Activated CD4-positive, alpha-beta T cell treated with anti-CD3 and anti-CD28 coated beads for 36 hours (primary cell): ENCODE data around the gene SLAMF8. TPM values are rescaled to one million over a fixed set of nuclear protein-coding genes. Genes with fewer than 3 reads are reported as not detected.

ENCODE experiments used
- ATAC-seq: fragments of 200-7000 bp; cut with Tn5 transposase; one replicate; pipeline ENCODE4 v1.10.0; 2021; ENCODE audit warnings: mild to moderate bottlenecking, moderate library complexity
- CTCF ChIA-PET: fragments of 350-600 bp; sonication (Branson Sonifier 250); formaldehyde crosslinking; loops from one replicate; lab custom pipeline; 2021; ENCODE audit warnings: antibody characterized with exemption; lab: Charles Lee
- POLR2A ChIA-PET: fragments of 350-600 bp; sonication (Branson Sonifier 250); formaldehyde crosslinking; loops from one replicate; lab custom pipeline; 2021; ENCODE audit warnings: antibody characterized with exemption, inconsistent platforms; lab: Charles Lee
- DNase-seq: peaks from one replicate; pipeline ENCODE4 v3.0.0-alpha.2; 2020
- H3K27ac Mint-ChIP-seq: one replicate; pipeline ENCODE4 v1.8.0; 2021; ENCODE audit warnings: mixed read lengths
- H3K27me3 Mint-ChIP-seq: one replicate; pipeline ENCODE4 v1.8.0; 2021; ENCODE audit warnings: mixed read lengths
- H3K36me3 Mint-ChIP-seq: one replicate; pipeline ENCODE4 v1.8.0; 2021; ENCODE audit warnings: low read depth, mixed read lengths
- H3K4me1 Mint-ChIP-seq: one replicate; pipeline ENCODE4 v1.8.0; 2021; ENCODE audit warnings: mixed read lengths
- H3K4me3 Mint-ChIP-seq: one replicate; pipeline ENCODE4 v1.8.0; 2021; ENCODE audit warnings: mild to moderate bottlenecking, moderate library complexity, mixed read lengths
- H3K9me3 Mint-ChIP-seq: one replicate; pipeline ENCODE4 v1.8.0; 2021; ENCODE audit warnings: low read depth, mixed read lengths
- intact Hi-C, 2 experiments: fragments of 100-400 bp; cut with DNase I in 1 of 2; cut with micrococcal nuclease in 1 of 2; formaldehyde crosslinking; loops; one replicate each; pipeline versions ENCODE4 v1.14.2 to v1.15.1; 2022 to 2024; cut with DNase I, micrococcal nuclease
- total RNA-seq, 2 experiments: library from RNA; stranded (reverse); gene quantifications; one replicate each; pipeline ENCODE4 v1.2.3, GENCODE V29; 2021

Gene SLAMF8
- total RNA-seq, 2 experiments from 2014 or later: 0.39 to 0.70 TPM

DNA sequence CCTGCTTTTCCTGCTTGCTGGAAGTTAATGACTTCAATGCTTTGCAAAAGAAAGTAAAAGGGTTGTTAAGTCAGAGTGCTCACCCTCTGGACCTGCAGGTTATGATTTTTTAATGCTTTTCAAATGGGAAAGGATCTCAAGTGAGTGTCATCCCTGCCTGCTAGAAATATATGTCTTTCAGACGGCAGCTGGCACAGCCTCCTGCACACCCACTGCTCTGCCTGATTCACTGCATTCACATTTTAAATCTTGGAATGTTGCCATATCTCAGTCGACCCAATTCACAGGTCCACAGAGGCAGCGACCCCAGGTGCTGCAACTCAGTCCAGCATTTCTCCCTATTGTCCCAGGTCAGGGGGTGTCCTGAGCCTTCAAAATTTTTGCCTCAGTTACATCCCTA, 35.2 kb upstream of the SLAMF8 start:
- intact Hi-C loops: no loop called here
- no peak overlapping the region for H3K27ac Mint-ChIP-seq
- H3K4me3 Mint-ChIP-seq: no peak overlapping the region
- ATAC-seq: no peak
- CTCF ChIA-PET: no interaction called here
- POLR2A ChIA-PET: no interaction called here
- H3K27me3 Mint-ChIP-seq: peaks cover 9% of the 10 kb centered on the region
- no peaks in the 10 kb centered on the region for H3K9me3 Mint-ChIP-seq
- no peaks in the 10 kb centered on the region for H3K4me1 Mint-ChIP-seq
- DNase-seq: no peak
- H3K36me3 Mint-ChIP-seq: no peaks in the 10 kb centered on the region

DNA sequence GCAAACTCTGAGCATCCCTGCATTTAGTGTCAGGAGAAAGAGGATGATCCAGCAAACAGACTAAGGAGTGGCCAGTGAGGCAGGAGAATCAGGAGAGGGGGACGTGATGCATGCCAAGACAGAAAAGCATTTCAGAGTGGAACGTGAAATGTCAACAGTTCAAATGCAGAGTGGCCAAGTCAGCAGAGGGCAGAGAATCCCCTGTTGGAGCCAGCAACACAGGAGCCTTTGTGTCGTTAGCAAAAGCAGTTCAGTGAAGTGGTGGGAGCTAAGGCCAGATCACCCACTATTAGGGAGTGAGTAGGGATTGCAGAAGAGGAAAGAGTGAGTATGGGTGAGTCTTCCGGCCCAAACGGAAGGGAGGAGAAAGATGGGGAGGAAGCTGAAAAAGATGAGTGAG, 31.1 kb upstream of the SLAMF8 start:
- Mint-ChIP-seq H3K27ac (no peak overlapping the region), H3K9me3 (no peaks in the 10 kb centered on the region), H3K4me1 (peaks cover 9% of the 10 kb centered on the region), H3K36me3 (no peaks in the 10 kb centered on the region), H3K27me3 (peaks cover 9% of the 10 kb centered on the region), H3K4me3 (no peak overlapping the region)
- DNase-seq (no peak), ATAC-seq (no peak)
- CTCF ChIA-PET: interaction anchor here (0.6 to 9.1 kb wide), 3 partner anchors 8 to 575 kb away, joined by 3 to 150 read pairs (median 5); no protein-coding TSS in a partner anchor
- intact Hi-C loops: no loop called here
- POLR2A ChIA-PET: no interaction called here

GRCh38 chr1:159798893-159799292, 27.8 kb upstream of the SLAMF8 start:
- DNase-seq: peak; percentile 68

DNA sequence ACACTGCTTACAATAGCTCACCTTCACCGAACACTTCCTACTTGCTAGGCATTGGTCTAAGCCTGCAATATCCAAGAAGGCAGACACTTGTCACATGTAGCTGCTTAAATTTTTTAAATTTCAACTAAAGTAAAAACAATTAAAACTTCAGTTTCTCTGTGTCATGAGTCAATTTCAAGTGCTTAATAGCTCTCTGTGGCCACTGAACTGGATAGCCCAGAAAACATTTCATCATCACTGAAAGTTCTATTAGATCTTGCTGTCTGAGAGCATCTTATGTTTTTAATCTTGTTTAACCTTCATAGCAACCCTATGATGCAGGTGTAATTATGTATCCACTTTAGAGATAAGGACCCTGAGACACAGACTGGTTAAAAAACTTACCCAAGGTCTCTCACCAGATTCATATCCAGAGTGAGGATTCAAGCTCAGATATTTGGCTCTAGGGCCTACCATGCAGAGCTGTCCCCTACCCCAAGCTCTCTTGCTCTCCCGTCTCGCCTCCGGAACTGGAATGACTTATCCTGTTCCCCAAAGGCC, 27.2 kb upstream of the SLAMF8 start:
- intact Hi-C loops: loop anchor here (1.0 kb wide), 2 partner anchors 92 to 208 kb away; no protein-coding TSS in a partner anchor
- Mint-ChIP-seq H3K36me3 (no peaks in the 10 kb centered on the region), H3K27me3 (no peaks in the 10 kb centered on the region), H3K9me3 (no peaks in the 10 kb centered on the region), H3K27ac (no peak overlapping the region), H3K4me1 (peaks cover 12% of the 10 kb centered on the region), H3K4me3 (no peak overlapping the region)
- ChIA-PET CTCF (interaction anchor here (0.6 to 9.1 kb wide), 25 partner anchors 10 to 431 kb away, joined by 3 to 150 read pairs (median 4); partner anchors contain the start of genes DUSP23 and SLAMF8), POLR2A (no interaction called here)
- ATAC-seq (no peak), DNase-seq (no peak)

More at GRCh38 chr1:159798893-159799292, 27.8 kb upstream of the SLAMF8 start:
- Mint-ChIP-seq H3K9me3 (no peaks in the 10 kb centered on the region), H3K4me3 (no peak overlapping the region), H3K27ac (no peak overlapping the region), H3K4me1 (peaks cover 12% of the 10 kb centered on the region), H3K36me3 (no peaks in the 10 kb centered on the region), H3K27me3 (peaks cover 1% of the 10 kb centered on the region)
- POLR2A ChIA-PET: no interaction called here
- ATAC-seq: peak; percentile 78
- intact Hi-C loops: loop anchor here (1.0 kb wide), 2 partner anchors 92 to 208 kb away; no protein-coding TSS in a partner anchor
- CTCF ChIA-PET: interaction anchor here (0.5 to 9.1 kb wide), 23 partner anchors 15 to 564 kb away, joined by 3 to 150 read pairs (median 5); partner anchors contain the start of genes DUSP23 and SLAMF8

GRCh38 chr1:159800177-159800930, 26.3 kb upstream of the SLAMF8 start:
- DNase-seq (peak; percentile 10), ATAC-seq (peak; percentile 46)
- H3K36me3 Mint-ChIP-seq: no peaks in the 10 kb centered on the region
- intact Hi-C loops: no loop called here
- no peaks in the 10 kb centered on the region for H3K9me3 Mint-ChIP-seq
- ChIA-PET CTCF (interaction anchor here (0.6 to 9.1 kb wide), 15 partner anchors 14 to 213 kb away, joined by 3 to 150 read pairs (median 5); partner anchors contain the start of genes DUSP23 and SLAMF8), POLR2A (no interaction called here)
- H3K27me3 Mint-ChIP-seq: no peaks in the 10 kb centered on the region
- H3K4me1 Mint-ChIP-seq: peaks cover 12% of the 10 kb centered on the region
- H3K27ac Mint-ChIP-seq: no peak overlapping the region
- no peak overlapping the region for H3K4me3 Mint-ChIP-seq

- no peak within 1 kb of the TSS for H3K27ac Mint-ChIP-seq
- H3K27me3 Mint-ChIP-seq: no peaks in the 10 kb centered on the region
- peaks cover 12% of the 10 kb centered on the region for H3K4me1 Mint-ChIP-seq
- no peaks in the 10 kb centered on the region for H3K36me3 Mint-ChIP-seq
- no peak for ATAC-seq
- no peaks in the 10 kb centered on the region for H3K9me3 Mint-ChIP-seq
- no peak within 1 kb of the TSS for H3K4me3 Mint-ChIP-seq
- ChIA-PET POLR2A (no interaction called here), CTCF (interaction anchor here (1.1 to 2.5 kb wide), 3 partner anchors 88 to 136 kb away, joined by 4 to 15 read pairs (median 7); no protein-coding TSS in a partner anchor)
- DNase-seq: no peak
- intact Hi-C loops: no loop called here
Observed at GRCh38 chr1:159802111-159802510, 24.6 kb upstream of the SLAMF8 start, which contains the start of gene FCRL6. TSS of gene FCRL6 (plus strand) at chr1:159802360. CDS start at chr1:159802425, 65 bp downstream.

DNA sequence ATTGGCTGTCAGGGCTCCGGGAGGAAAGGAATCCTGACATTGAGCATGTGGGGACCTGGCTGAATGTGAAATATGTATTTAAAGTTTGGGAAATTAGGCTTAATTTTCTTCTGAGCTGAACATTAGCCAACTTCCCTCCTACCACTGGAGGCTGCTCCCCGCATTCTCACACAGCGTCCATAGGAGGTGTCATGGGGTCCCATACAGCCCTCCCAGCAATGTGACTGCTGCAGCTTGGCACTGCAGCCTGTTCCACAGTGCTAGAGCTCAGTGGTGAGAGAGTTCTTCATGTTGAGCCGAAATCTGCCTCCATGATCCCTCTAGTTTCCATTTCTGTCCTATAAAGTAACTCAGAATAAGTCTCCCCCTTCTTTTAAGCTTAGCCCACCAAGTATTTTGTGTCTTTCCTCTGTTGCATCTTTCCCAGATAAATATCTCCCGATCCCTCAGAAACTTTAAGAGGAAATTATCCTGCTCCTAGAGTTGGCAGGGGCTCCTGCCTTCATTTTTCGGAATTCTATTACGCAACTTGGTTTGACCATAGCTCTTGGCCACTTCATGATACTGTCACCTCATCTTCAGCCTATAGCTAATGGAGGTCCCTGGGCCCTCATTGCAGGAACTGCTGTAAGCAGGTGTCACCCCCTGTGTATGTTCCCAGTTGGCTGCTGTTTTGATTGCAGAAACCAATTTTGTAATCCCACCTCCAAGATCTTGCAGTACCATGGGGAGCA, 22.6 kb upstream of the SLAMF8 start:
- H3K27ac Mint-ChIP-seq: no peak overlapping the region
- no peaks in the 10 kb centered on the region for H3K36me3 Mint-ChIP-seq
- no peak for DNase-seq
- H3K27me3 Mint-ChIP-seq: no peaks in the 10 kb centered on the region
- POLR2A ChIA-PET: no interaction called here
- CTCF ChIA-PET: interaction anchor here (0.7 to 2.5 kb wide), 6 partner anchors 11 to 348 kb away, joined by 3 to 15 read pairs (median 3); no protein-coding TSS in a partner anchor
- H3K9me3 Mint-ChIP-seq: no peaks in the 10 kb centered on the region
- peaks cover 12% of the 10 kb centered on the region for H3K4me1 Mint-ChIP-seq
- H3K4me3 Mint-ChIP-seq: no peak overlapping the region
- intact Hi-C loops: no loop called here
- ATAC-seq: no peak

- Mint-ChIP-seq H3K36me3 (no peaks in the 10 kb centered on the region), H3K9me3 (no peaks in the 10 kb centered on the region), H3K27ac (no peak overlapping the region), H3K27me3 (no peaks in the 10 kb centered on the region), H3K4me3 (no peak overlapping the region), H3K4me1 (peaks cover 9% of the 10 kb centered on the region)
- ChIA-PET CTCF (interaction anchor here (0.6 to 1.6 kb wide), 4 partner anchors 12 to 203 kb away, joined by 3 read pairs; no protein-coding TSS in a partner anchor), POLR2A (interaction anchor here (0.6 kb wide), 1 partner anchor 267 kb away, joined by 3 read pairs; no protein-coding TSS in a partner anchor)
- intact Hi-C loops: loop anchor here in 1 of 2 experiments (5.0 kb wide), 1 partner anchor 52 kb away; no protein-coding TSS in a partner anchor
- DNase-seq (no peak), ATAC-seq (no peak)
Observed at GRCh38 chr1:159804924-159805323, 21.7 kb upstream of the SLAMF8 start.

DNA sequence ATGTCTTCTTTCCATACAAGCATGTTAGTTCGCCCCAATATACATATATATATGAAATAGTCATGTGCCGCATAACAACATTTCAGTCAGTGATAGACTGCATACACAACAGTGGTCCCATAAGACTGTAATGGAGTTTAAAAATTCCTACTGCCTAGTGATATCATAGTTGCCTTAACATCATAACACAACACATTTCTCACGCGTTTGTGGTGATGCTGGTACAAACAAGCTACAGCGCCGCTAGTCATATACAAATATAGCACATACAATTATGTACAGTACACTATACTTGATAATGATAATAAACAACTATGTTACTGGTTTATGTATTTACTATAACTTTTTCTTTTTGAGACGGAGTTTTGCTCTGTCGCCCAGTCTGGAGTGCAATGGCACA, 10.7 kb upstream of the SLAMF8 start:
- no peak overlapping the region for H3K4me3 Mint-ChIP-seq
- no peaks in the 10 kb centered on the region for H3K27me3 Mint-ChIP-seq
- intact Hi-C loops: no loop called here
- ChIA-PET POLR2A (no interaction called here), CTCF (interaction anchor here (1.9 kb wide), 1 partner anchor 75 kb away, joined by 5 read pairs; no protein-coding TSS in a partner anchor)
- ATAC-seq: no peak
- H3K4me1 Mint-ChIP-seq: peaks cover 5% of the 10 kb centered on the region
- no peaks in the 10 kb centered on the region for H3K36me3 Mint-ChIP-seq
- H3K27ac Mint-ChIP-seq: no peak overlapping the region
- DNase-seq: no peak
- no peaks in the 10 kb centered on the region for H3K9me3 Mint-ChIP-seq

DNA sequence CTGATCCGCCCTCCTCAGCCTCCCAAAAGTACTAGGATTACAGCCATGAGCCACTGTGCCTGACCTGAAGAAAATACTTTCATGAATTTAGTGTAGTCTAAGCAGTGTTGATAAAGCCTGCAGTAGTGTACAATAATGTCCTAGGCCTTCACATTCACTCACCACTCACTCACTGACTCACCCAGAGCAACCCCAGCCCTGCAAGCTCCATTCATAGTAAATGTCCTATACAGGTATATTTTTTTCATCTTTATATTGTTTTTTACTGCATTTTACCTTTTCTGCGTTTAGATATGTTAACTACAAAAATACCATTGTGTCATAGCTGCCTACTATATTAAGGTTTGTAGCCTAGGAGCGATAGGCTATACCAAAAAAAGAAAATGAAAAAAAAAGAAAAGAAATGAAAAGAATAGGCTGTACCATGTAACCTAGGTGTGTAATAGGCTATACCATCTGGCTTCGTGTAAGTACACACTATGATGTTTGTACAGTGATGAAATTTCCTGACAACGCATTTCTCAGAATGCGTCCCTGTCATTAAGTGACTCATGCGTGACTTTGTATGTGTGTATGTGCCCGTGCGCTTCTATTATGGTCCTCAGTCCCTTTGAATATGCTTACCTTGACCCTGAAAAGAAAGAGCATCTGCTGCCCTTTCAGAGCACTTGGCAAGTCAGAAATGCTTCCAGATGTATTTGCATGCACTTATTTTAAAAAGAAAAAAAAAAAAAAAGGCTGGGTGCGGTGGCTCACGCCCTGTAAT, 9.2 kb upstream of the SLAMF8 start:
- Mint-ChIP-seq H3K27me3 (no peaks in the 10 kb centered on the region), H3K4me3 (no peak overlapping the region), H3K36me3 (no peaks in the 10 kb centered on the region), H3K4me1 (peaks cover 5% of the 10 kb centered on the region), H3K9me3 (no peaks in the 10 kb centered on the region), H3K27ac (no peak overlapping the region)
- DNase-seq (no peak), ATAC-seq (peak; percentile 51)
- POLR2A ChIA-PET: interaction anchor here (0.6 to 0.7 kb wide), 2 partner anchors 10 to 474 kb away, joined by 3 to 5 read pairs; no protein-coding TSS in a partner anchor
- intact Hi-C loops: no loop called here
- CTCF ChIA-PET: interaction anchor here (0.8 to 1.9 kb wide), 3 partner anchors 22 to 73 kb away, joined by 3 to 5 read pairs (median 4); no protein-coding TSS in a partner anchor
